Measurements from ENCODE around the gene OSBPL5.
A peak's percentile ranks its signal among the peaks of the same experiment; 100 is the strongest.
"Not testable (repeated sequence)": the region's sequence is repeated elsewhere in the genome, so short reads cannot be mapped to it uniquely, and the experiment has no call there.

OSBPL5 gene

DNA sequence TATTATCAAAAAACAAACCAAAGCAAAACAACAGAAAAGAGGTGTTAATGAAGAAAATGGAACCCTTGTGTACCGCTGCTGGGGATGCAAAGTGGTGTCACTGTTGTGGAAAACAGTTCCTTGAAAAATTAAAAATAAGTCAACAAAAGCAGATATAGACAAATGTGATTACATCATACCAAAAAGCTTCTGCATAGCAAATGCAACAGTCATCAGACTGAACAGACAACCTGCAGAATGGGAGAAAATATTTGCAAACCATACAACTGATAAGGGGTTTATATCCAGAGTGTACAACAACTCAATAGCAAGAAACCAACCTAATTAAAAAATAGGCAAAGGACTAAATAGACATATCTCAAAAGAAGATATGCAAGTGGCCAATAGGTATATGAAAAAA, 85.0 kb downstream of the OSBPL5 start:
- DNase-seq = no peak

DNA sequence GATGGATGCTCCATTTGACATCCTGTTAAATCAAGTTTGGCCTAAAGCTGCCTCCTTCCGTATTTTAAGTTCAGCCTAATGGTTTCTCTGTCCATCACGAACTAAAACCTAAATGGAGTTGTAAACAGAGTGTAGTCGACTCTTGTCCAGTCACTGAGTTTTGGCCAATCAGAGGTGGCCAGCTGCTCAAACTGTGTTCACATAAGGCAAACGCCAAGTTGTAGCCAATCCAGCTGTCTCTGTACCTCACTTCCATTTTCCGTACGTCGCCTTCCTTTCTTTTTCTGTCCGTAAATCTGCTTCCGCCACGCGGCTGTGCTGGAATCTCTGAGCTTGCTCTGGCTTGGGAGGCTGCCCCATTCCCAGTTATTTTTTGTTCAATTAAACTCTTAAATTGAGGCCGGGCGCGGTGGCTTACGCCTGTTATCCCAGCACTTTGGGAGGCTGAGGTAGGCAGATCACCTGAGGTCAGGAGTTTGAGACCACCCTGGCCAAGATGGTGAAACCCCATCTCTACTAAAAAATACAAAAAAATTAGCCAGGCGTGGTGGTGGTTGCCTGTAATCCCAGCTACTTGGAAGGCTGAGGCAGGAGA, 87.2 kb downstream of the OSBPL5 start:
- no peak for DNase-seq

DNA sequence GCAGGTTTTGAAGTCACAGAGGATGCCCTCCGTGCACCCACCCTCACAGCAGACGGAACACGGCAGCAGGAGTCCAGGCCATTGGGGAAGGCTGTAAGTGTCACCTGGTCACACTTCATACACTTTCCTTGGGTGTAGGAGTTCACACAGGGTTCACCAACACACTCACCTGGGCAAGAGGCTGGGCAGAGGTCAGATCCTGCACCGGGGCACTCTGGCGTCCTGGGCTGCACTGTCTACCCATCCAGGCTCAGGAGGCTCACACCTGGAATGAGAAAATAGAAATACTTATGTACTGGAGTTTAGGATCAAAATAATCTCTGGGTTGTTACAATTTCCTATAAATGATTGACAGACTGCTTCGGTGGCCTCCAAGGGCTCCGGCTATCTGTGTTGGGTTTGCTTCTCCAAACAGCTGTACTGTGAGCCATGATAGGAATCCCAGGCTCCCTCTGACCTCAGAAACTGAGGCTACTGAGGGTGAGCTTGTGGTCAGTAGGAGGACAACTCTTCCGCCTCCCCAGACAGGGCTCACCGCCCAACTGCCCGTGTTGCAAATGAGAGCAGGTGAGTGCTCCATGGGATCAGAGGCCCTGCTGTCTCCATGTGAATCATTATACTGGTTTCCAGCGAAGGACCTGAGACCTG, 87.8 kb downstream of the OSBPL5 start:
- DNase-seq = no peak

DNA sequence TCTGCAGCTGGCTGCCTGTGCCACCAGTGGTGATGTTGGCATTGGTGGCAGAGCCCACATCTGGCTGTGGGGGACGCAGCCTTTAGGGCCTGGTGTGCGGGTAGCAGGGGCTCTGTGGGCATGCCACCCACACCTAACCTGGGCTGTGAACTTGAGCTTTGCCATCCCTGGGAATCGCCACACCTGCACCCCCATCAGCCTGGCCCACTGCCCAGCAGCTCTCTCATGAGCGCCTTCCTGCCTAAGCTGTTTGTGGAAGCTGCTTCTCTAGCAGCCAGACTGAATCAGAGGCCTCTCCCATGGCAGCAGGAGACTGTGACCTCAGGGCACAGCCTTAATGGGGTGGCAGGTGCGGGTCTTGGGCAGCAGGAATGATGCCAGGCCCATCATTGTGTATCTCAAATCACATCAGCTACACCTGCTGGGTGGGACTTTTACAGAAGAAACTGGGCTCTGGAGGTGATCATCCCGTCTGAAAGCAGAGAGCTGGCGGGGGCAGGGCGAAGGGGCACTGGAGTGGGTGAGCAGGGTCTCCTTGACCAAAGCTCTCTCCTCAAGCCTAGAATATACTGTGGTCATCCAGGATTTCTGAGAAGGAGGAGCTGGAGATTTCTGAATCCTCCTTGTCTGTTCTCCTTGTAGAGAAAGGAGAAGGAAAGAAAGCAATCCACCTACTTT, 90.1 kb downstream of the OSBPL5 start:
- DNase-seq = no peak

DNA sequence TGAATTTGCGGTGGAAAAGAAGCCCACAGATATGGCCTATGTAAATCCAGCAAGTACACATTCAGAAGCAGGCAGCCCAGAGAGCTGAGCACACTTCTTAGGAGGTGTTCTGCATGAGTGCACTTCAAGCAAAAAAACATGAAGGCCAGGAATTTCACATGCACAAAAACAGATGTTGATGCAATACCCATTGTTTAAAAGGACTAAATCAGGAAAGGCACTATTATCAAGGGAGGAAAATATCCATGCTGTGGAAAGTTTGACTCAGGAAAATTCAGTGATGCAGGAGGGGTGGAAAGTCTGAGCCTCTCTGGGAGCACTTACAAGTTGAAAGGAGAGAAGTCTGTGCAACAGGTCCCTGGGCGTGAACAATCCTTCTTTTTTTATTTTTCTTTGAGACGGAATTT, 92.1 kb downstream of the OSBPL5 start:
- peak; percentile 59 for DNase-seq

DNA sequence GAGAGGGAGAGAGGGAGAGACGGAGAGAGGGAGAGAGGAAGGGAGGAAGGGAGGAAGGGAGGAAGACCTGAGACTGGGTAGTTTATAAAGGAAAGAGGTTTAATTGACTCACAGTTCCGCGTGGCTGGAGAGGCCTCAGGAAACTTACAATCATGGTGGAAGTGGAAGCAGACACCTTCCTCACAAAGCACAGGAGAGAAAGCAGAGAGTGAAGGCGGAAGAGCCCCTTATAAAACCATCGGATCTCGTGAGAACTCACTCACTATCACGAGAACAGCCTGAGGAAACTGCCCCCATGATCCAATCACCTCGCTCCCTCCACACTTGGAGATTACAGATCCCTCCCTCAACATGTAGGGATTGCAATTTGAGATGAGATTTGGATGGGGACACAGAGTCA, 95.7 kb downstream of the OSBPL5 start:
- DNase-seq = no peak

DNA sequence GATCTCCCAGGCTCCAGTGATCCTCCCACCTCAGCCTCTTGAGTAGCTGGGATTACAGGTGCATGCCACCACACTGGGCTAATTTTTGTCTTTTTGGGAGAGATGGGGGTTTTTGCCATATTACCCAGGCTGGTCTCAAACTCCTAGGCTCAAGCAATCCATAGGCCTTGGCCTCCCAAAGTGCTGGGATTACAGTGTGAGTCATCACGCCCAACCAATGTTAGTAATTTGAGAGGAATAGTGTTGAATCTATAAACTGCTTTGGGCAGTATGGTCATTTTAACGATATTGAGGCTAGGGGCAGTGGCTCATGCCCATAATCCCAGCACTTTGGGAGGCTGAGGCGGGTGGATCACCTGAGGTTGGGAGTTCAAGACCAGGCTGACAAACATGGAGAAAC, 98.8 kb downstream of the OSBPL5 start:
- not testable (repeated sequence) for DNase-seq

DNA sequence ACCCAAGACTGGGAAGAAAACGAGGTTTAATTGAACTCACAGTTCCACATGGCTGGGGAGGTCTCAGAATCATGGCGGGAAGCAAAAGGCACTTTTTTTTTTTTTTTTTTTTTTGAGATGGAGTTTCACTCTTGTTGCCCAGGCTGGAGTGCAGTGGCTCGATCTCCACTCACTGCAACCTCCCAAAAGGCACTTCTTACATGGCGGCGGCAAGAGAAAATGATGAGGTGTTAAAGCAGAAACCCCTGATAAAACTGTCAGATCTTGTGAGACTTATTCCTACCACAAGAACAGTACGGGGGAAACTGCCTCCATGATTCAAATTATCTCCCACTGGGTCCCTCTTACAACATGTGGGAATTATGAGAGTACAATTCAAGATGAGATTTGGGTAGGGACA, 100.4 kb downstream of the OSBPL5 start:
- not testable (repeated sequence) for DNase-seq

DNA sequence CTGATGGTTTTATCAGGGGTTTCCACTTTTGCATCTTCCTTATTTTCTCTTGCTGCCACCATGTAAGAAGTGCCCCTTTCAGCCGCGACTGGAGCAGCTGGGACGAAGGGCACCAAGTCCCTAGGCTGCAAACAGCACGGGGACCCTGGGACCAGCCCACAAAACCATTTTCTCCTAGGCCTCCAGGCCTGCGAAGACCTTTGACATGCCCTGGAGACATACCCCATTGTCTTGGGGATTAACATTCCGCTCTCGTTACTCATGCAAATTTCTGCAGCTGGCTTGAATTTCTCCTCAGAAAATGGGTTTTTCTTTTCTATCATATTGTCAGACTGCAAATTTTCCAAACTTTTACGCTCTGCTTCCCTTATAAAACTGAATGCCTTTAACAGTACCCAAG, 101.2 kb downstream of the OSBPL5 start:
- DNase-seq = peak; percentile 15

DNA sequence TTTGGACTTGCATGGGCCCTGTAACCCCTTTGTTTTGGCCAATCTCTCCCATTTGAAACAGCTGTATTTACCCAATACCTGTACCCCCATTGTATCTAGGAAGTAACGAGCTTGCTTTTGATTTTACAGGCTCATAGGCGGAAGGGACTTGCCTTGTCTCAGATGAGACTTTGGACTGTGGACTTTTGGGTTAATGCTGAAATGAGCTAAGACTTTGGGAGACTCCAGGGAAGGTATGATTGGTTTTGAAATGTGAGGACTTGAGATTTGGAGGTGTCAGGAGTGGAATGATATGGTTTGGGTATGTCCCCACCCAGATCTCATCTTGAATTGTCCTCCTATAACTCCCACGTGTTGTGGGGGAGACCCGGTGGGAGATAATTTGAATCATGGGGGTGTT, 101.7 kb downstream of the OSBPL5 start:
- not testable (repeated sequence) for DNase-seq

DNA sequence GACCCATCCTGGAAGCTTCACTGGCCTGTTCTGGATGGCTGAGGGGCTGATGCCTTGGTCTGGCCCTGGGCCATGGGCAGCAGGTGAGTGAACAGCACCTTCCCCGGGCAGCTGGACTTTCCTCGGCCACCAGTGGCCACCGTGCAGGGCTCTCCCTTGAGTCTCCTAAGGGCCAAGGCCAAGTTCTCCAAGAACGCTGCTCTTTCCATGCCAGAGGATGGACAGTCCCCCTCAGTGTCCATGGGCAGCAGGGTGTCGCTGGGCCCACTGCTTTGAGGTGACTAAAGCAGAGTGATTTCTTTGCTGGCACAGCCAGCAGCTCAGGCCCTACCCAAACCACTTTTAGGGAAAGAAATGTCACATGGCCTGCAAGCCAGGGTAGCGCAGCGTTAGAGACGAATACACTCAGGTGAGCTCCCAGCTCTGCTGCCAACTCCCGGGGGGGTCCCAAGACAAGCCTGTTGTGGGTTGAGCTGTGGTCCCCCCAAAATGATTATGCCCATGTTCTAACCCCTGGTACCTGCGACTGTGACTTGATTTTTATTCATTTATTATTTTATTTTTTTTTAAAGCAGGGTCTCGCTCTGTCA, 104.6 kb downstream of the OSBPL5 start:
- DNase-seq = no peak

DNA sequence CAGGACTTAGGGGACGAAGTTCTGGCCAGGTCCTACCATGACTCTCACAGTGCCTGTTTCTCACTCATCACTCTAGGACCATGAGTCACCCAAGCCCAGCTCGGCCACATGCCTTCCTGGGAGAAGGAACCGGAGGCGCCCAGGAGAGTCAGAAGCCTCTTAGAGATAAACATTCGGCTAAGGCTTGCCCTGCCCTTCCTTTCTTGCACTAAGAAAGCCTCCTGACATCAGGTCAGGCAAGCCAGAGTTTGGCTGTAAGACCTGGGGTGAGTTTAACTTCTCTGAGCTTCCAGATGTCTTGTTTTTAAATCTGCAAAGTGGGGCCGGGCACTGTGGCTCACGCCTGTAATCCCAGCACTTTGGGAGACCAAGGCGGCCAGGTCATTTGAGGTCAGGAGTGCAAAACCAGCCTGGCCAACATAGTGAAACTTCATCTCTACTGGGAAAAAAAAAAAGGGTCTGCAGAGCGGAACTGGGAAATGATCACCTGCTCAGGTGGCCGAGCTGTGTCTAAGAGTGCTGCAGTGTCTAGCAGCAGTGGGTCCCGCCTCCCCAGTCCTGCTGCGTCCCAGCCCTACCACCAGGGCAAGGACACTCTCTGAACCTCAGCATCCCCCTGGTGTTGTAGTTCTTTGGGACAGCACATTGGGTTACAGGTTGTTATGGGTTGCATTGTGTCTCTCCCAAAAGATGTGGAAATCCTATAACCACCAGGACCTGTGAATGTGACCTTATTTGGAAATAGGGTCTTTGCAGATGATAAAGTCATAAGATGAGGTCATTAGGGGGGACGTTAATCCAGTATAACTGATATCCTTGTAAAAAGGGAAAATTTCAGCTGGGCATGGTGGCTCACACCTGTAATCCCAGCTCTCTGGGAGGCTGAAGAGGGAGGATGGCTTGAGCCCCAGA, 106.1 kb downstream of the OSBPL5 start:
- DNase-seq = peak; percentile 51

DNA sequence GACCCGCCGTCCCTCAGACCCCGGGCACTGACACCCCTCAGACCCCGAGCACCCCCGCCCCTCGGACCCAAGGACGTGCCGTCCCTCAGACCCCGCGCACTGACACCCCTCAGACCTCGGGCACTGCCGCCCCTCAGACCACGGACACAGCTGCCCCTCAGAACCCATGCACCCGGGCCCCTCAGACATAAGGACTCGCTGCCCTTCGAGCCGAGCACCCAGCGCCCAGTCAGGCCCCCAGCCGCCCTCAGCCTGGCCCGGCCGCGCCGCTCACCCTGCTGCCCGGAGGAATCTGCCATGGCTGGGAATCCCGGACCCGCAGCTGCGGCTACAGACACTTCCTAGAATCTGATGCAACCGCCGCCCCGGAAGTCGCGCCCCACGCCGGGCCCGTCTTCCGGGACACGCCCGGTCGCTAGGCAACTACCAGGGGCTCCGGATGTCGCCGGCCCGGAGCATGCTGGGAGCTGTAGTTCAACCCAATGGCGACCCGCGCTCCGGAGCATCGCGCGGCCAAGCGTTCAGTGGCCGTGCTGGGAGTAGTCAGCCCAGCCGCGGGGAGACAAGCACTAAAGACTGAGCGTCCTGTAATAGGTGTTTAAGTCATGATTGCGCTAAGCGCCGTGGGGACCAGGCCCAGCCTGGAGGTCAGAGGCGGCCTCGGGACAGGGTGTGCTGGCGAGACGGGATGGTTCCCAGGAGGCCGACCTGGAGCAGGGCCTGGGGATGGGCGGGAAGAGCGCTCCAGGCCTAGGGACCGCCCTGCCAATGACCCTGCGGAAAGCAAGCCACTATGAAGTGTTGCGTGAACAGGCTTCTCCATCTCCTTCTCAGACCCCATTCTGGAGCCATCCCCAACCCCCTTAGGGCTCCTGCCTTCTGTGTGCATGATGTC, 107.8 kb downstream of the OSBPL5 start, which contains the start of gene CARS1:
CARS1 (minus strand) TSS at position 355 of the 895 bp plus-strand sequence; CDS start at position 299, 56 bp downstream.
- DNase-seq = peak; percentile 95

DNA sequence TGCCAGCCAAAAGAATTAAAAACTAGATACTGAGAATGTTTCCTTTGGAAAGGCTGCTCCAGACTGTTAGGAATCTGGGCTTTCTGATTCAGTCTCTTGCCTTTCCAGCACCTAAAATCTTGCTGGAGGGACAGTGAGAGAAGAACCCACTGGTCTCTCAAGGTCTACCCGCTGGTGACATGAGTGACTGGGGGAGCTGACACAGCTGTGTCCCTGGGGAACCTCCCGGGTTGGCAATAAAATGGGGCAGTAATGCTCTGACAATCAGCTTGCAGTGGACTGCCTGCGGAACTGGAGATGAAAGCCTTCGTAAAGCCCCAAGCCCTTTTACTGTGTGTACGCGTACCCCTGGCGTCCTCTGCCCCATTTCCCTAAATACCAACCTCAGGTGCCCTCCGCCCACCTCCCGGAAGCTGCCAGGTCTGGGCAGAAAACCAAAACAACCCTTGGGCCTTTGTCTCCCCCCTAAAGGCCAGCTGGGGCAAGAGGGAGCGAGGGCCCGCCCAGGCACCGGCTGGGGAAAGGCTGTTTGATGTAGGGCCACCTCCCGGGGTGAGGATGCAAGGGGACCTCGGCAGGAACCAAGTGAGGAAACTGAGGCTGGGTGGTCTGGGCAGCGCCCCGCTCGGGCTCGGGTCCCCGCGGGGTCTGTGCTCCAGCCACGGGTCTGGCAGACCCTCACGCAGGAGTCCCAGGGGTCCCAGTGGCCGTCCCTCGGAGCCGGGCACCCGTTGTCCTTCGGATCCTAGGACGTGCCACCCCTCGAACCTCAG, 108.6 kb downstream of the OSBPL5 start:
- DNase-seq = peak; percentile 11

DNA sequence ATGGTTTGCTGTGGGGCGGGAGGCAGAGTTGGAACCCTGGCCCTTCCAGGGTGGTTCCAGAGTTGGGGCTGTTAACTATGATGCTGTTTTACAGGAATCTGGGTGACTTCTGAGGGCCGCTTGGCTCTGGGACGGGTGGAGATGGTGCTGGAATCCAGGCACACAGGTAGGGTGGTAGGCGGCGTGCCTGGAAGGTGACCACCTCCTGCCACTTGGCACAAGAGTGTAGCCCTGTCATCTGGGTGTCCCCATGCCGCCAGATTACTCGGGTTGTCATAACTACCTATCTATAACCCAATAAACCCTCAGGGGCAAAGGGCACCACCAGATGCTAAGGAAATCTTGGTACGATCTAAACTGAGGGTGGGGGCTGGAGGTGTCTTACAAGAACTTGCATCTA, 109.2 kb downstream of the OSBPL5 start:
- no peak for DNase-seq

DNA sequence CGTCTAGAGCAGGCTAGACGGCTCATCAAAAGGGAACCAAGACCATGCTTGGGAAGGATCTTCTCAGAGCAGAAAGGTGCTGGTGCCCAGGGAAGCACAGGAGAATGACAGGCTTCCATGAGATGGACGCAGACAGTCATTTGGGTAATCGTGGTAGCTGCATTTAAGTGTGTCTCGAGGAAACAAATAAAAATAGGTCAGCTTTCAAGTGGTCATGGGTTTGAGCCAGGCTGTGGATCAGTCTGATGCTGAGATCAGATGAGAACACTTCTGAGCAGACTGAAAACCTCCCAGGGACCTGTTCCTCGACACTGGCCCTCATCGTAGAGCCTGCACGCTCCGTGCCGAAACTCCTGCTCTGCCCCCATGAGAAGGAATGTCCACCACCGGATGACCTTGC, 112.5 kb downstream of the OSBPL5 start:
- no peak for DNase-seq

DNA sequence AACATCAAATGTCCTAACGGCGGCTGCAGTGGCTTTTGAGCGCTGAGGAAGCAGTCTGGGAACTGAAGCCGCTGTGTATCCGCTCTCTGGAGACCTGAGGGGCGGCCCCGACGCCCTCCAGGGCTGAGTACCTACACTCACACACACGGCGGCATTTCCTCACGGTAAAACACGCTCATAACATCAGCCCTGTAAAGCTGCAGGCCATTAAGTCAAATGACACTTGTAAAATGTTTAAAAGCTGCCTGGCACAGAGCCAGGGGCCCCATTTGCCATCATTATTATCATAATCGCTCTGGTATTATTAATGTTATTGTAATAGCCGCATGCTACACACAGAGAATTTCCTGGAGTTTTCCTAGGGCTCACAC, 113.0 kb downstream of the OSBPL5 start:
- no peak for DNase-seq

DNA sequence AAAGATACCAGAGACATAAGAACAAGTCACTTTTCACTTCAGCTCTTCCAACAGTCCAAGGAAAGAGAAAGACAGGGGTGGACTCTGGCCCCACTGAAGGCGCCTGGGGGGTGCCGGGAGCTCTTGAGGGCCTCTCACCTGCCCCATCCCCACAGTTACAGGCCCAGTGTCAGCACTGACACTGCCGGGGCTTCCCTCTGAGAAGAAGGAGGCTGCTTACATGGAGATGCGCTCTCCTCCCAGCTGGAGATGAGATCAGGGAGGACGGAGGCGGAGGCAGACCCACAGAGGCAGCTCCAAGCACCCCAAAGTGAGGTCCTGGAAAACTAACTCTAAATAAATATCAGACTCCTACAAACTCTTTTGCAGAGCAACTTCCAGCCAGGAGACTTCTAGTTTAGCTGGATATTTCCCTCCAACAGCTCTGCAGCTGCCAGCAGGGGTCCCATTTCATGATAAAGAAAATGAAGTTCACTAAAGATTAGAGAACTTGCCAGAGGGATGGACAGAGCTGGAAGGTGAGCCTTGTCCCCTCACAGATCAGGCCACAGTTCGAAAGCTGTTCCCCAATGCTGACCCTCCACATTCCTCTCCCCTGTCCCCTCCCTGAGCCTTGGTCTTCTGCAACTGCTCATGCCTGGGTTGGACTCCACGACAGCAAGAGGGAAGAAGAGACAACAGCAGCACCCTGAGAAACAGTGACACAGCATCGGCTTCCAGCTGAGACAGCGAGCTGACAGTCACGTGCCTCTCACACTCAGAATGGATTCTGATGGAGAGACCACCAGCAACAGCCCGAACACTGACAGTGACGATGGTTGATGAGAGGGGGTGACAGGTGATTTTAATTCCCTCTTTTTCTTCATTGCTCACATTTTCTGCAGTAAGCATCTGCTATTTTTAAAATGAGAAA, 113.7 kb downstream of the OSBPL5 start:
- no peak for DNase-seq

DNA sequence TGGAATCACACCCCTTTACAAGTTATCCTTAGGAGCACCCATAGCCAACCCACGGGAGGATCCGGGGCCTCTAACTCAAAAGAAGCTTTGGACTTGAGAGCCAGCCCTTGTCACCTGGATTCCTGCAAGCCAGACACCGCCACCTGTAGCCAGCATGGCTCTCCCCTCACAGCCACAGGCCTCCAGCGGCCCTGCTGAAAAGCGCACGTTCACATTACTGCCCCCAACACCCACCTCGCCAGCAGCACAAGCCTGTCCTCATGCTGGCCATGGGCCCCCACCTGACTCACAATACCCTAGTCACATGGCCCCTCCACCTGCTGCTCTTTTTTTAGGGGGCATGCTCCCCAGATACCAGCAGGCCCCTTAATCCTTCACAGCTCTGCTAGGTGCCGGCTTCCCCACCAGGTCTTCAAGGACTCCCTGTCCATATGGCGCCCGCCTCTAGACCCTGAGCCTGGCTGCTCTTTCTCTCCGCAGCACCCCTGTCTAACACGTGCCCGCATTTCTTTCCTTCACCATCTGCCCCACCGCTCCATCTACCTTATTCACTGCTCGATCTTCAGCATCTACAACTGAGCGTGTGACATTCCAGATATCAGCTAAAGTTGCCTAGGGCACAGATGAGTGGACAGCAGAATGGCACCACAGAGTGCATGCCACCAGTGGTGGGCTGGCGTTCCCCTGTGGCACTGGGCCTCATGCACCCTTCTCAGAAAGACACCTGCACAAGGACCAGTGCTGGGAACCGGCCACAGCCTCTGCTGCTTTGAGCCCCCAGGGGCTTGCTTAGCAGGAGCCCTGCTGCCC, 114.5 kb downstream of the OSBPL5 start:
- no peak for DNase-seq
